GM18507 (cell line): ENCODE results near the gene GPATCH2.
A peak's percentile ranks its signal among the peaks of the same experiment; 100 is the strongest.

Experiments used
- DNase-seq: peaks from one replicate; pipeline ENCODE4 v3.0.0; 2011; ENCODE audit warnings: low read depth; ENCODE audit not compliant: insufficient read length; ENCODE audit errors: extremely low spot score
- FAIRE-seq: peaks from 2 replicates; lab custom pipeline; 2011; peaks lifted over from hg19 to GRCh38; lab: Jason Lieb, UNC

Gene GPATCH2

GRCh38 chr1:217630711-217631591, at the start of gene GPATCH2, which contains the start of gene SPATA17:
Gene GPATCH2 (minus strand): TSS chr1:217631090. CDS start chr1:217630971, 119 bp downstream.
Gene SPATA17 (plus strand): TSS chr1:217631344. CDS start chr1:217631379, 35 bp downstream.
- FAIRE-seq = peak; percentile 94
- DNase-seq = peak; percentile 71

GRCh38 chr1:217674028-217674729, 43.3 kb upstream of the GPATCH2 start:
- DNase-seq (no peak), FAIRE-seq (no peak)

- FAIRE-seq = no peak
- no peak for DNase-seq
Observed at GRCh38 chr1:217673387-217673786, 42.5 kb upstream of the GPATCH2 start.

GRCh38 chr1:217668351-217668940, 37.6 kb upstream of the GPATCH2 start:
- DNase-seq (no peak), FAIRE-seq (no peak)

GRCh38 chr1:217661407-217661806, 30.5 kb upstream of the GPATCH2 start:
- DNase-seq (no peak), FAIRE-seq (no peak)

GRCh38 chr1:217660353-217661062, 29.6 kb upstream of the GPATCH2 start:
- peak; percentile 59 for FAIRE-seq
- DNase-seq = no peak

GRCh38 chr1:217650674-217651073, 19.8 kb upstream of the GPATCH2 start:
- no peak for FAIRE-seq
- DNase-seq = no peak

GRCh38 chr1:217647791-217648190, 16.9 kb upstream of the GPATCH2 start:
- no peak for FAIRE-seq
- no peak for DNase-seq

- no peak for FAIRE-seq
- no peak for DNase-seq
Observed at GRCh38 chr1:217642455-217642854, 11.6 kb upstream of the GPATCH2 start.

- no peak for DNase-seq
- FAIRE-seq = no peak
Observed at GRCh38 chr1:217627431-217627830, 3.5 kb downstream of the GPATCH2 start.

GRCh38 chr1:217626321-217626720, 4.6 kb downstream of the GPATCH2 start:
- FAIRE-seq = no peak
- DNase-seq = no peak

GRCh38 chr1:217622042-217622441, 8.8 kb downstream of the GPATCH2 start:
- peak; percentile 29 for FAIRE-seq
- no peak for DNase-seq

GRCh38 chr1:217620814-217621213, 10.1 kb downstream of the GPATCH2 start:
- FAIRE-seq = peak; percentile 98
- DNase-seq = peak; percentile 55

- DNase-seq (no peak), FAIRE-seq (peak; percentile 12)
Observed at GRCh38 chr1:217617126-217617525, 13.8 kb downstream of the GPATCH2 start.

GRCh38 chr1:217614200-217614712, 16.6 kb downstream of the GPATCH2 start:
- FAIRE-seq (no peak), DNase-seq (no peak)

GRCh38 chr1:217605390-217605789, 25.5 kb downstream of the GPATCH2 start:
- DNase-seq (no peak), FAIRE-seq (no peak)

- FAIRE-seq (no peak), DNase-seq (no peak)
Observed at GRCh38 chr1:217602380-217602779, 28.5 kb downstream of the GPATCH2 start.

- DNase-seq (no peak), FAIRE-seq (no peak)
Observed at GRCh38 chr1:217599154-217599553, 31.7 kb downstream of the GPATCH2 start.

- DNase-seq (no peak), FAIRE-seq (no peak)
Observed at GRCh38 chr1:217590598-217590997, 40.3 kb downstream of the GPATCH2 start.
